NCI-H460 (cell line): ENCODE measurements around the gene FAM83E. TPM values are rescaled to one million over a fixed set of nuclear protein-coding genes. Genes with fewer than 3 reads are reported as not detected.
A peak's percentile ranks its signal among the peaks of the same experiment; 100 is the strongest.
"Not testable (repeated sequence)": the region's sequence is repeated elsewhere in the genome, so short reads cannot be mapped to it uniquely, and the experiment has no call there.

ENCODE experiments used
- DNase-seq: peaks from one replicate; pipeline ENCODE4 v3.0.0-alpha.2; 2016; ENCODE audit warnings: low read depth; ENCODE audit errors: extremely low read depth
- total RNA-seq: library from RNA; depleted of rRNA; stranded (reverse); fragments of >200 nt; shearing (Covaris generic); gene quantifications from 2 replicates; pipeline ENCODE4 v1.2.3, GENCODE V29; 2014

The FAM83E gene
- total RNA-seq, 1 experiment from 2014 or later: 0.57 TPM

DNA sequence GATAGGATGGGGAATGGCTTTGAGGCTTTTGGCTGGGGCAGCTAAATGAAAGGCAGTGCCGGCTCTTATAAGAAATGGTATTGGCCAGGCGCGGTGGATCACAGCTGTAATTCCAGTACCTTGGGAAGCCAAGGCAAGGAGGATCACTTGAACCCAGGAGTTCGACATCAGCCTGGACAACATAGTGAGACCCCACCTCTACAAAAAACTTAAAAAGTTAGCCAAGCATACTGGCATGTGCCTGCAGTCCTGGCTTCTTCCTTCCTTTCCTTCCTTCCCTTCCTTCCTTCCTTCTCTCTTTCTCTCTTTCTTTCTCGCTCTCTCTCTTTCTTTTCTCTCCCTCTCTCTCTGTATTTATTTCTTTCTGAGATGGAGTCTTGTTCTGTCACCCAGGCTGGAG lies 28.0 kb upstream of the FAM83E start:
- DNase-seq: no peak

DNA sequence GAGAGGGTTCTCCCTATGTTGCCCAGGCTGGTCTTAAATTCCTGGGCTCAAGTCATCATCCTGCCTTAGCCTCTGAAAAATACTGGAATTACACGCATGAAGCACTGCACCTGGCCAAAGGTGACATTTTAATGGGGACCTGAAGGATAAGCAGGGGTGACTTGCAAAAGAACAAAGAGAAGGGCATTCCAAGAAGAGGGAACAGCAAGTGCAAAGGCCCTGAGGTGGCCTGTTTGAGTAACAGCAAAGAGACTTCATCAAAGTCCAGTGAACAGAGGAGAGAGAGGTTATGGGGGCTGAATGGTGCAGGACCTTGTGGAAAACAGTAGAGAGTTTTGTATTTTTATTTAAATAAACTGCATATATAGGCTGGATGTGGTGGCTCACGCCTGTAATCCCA lies 27.0 kb upstream of the FAM83E start:
- no peak for DNase-seq

DNA sequence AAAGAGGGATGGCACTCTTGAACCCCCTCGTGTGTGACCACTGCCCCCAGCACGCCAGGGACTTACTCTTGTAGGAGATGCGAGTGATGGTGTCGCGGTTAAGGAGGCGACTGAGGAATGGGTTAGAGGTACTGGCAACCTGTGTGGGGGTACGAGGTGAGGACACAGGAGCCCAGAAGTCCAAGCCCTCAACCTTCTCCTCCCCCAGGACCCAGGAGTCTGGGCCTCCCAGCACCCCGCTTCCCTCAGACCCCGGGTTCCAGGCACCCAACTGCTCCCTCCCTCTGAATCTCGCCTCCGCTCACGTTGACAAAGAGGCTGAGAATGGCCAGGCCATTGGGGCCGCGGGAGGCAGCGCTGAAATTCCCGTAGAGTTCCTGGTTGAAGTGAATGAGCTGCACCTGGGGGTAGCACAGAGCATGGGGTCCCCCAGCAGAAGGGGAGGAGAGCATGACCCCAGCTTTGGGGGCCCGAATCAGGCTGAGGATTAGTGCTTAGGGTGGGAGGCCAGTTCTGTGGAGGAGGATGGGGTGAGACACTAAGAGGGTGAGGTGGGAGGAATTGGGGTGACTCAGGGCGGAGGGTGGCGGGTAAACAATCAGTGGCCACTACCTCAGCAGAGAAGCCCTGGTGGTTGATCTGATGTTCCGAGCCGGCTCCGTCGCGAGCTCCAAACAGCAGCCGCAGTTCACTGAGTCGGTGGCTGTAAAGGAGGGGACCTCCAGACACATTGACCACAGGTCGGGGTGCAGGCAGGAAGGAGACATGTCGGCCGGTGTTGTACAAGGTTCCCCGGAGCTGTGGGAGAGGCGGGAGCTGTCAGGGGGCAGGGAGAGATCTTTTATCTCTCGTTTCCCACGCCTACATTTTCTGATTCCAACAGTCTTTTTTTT lies 24.9 kb upstream of the FAM83E start:
- no peak for DNase-seq

DNA sequence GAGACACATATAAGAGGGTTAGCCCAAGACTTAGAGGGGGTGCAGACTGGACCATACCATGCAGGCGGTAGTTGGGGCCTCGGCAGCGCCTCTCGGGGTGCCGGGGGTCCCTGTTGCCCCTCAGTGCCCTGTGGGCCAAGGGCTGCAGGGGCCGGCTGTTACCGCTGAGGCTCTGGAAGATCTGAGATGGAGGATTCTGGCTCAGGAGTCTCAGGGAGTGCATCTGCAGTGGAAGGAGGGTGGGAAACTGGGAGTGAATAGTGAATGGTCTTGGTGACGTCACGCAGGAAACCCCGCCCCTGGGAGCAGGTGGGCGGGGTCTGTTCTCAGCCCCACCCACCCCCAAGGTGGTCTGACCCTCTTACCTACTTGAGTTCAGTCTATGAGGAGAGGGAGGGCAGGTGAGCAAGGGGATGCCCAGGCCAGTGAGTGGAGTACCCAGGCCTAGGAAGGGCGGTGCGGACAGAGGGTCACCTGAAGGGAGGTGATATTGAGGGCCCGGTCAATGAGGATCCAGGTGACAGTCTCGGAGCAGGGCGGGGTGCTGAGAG lies 24.0 kb upstream of the FAM83E start:
- DNase-seq: no peak

DNA sequence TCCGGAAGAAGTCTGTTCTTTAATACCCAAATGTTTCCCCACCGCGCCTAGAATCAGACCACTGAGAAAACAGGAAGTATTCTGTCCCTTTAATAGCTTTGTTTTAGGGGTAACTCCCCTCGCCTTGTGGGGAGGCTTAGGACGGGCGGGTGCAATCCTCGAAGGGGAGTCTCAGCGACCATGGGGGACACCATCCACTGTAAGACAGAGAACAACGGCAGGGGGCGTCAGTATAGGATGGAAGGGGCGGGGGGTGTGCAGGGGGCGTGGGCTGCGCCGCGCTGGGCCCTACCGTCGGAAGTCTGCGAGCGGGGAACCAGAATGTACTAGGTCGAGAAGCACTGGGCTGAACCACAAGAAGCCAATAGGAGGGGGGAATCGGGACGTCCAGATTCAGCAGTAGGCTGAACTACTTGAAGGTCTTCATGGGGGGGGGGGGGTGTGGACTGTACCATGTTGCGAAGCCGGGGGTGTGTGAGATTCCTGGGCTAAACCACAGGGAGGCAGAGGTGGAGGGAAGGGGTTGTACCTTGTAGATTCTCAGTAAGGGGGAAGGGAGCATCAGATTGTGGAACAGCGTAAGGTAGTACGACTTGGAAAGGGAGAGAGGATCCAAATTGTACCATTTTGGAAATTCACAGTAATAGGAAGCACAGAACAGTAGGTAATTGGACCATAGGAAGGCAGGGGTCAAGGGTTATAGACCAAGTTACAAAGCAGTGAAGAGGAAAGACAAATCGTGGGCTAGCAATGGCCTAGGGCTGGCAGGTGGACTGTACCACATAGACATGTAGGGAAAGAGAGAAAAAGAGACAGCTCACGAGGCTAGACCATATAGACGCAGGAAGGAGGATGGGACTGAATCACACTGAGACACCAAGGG lies 23.3 kb upstream of the FAM83E start:
- DNase-seq: peak; percentile 71

DNA sequence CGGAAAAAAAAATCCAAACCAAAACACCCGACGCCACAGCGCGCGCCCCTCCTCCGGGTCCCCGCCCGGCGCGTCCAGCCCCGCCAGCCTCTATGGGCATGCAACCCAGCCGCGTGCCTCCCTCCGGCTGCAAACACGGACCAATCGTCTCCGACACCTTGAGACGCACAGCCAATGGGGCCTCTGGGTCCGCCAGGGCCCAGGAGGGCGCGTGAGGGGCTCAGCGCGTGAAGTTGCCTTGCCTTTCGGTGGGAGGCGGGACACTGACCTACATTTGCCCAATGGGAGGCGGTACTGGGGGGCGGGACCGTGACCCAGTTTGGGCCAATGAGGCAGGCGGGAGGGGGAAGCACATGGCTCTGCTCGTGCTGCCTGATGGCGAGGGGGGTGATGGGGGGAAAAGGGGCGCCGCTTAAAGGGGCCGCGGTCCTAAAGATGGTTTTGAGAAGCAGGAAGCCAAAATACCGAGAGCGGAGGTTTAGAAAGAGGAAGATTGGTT lies 22.6 kb upstream of the FAM83E start:
- peak; percentile 93 for DNase-seq

DNA sequence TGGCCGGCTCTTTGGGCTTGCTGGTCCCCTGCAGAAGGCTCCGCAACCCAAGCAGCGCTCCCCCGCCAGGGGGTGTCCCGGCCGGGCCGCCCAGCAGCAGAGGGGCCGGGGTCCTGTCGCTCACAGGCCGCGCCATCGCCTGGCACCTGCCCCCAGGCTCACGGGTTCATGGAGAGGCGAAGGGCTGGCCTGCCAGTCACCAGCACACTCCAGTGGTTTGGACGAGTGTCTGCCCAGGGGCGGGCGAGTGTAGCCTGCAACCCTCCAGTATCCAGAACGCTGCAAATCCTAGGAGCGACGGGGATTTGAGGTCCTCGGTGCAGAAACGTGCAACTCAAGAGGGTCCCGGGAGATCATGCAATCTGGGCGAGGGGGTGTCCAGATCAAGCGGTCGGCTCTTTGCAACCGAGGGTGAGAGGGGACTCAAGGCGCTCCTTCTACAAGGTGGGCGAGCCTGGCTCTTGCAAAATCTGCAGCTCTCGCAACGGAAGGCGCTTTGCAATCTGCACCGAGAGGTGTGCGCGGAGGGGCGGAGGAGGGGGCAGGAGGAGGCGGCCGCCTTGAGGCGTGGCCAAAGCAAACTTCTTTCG lies 22.1 kb upstream of the FAM83E start, which contains the start of gene DBP:
Gene DBP, minus strand, starts transcription at position 521 of the 590 bp plus-strand sequence. Its CDS starts 385 bp downstream, at position 136.
- no peak for DNase-seq

DNA sequence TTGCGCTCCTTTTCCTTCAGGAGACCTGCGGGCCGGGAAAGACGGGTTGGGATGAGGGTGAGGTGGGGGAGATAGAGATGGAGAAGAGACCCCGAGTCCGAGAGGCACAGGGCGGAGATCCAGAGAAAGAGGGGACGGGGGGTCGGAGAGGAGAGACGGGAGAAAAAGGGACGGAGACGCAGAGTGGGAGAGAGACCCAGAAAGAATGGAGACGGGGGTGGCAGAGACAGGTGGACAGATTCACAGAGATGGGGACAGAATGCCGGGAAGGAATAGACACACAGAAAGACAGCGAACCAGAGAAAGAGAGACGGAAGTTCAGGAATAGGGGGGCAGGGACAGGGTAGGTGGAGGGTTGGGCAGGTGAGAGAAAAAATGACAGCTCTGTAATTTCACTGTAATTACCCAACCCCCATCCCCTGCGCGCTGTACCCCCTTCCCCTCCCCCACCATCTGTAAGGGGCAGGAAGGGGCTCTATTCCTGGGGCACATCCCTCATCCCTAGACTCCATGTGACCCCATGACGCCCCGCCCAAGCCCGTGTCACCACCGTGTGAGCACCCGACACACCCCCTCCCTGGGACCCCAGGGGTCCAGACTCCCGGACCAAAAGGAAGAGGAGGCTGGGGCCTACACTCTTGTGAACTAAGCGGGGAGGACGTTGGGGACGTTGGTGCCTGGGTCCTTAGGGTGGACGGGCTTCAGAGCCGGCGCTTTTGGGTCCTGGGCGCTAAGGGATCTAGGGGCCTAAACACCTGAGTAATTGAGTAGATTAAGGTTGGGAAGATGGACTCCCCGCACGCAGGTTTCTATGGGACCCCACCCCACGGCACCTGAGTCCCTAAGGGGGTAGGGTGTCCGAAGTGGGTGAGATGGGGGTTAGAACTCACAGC lies 21.3 kb upstream of the FAM83E start:
- no peak for DNase-seq

DNA sequence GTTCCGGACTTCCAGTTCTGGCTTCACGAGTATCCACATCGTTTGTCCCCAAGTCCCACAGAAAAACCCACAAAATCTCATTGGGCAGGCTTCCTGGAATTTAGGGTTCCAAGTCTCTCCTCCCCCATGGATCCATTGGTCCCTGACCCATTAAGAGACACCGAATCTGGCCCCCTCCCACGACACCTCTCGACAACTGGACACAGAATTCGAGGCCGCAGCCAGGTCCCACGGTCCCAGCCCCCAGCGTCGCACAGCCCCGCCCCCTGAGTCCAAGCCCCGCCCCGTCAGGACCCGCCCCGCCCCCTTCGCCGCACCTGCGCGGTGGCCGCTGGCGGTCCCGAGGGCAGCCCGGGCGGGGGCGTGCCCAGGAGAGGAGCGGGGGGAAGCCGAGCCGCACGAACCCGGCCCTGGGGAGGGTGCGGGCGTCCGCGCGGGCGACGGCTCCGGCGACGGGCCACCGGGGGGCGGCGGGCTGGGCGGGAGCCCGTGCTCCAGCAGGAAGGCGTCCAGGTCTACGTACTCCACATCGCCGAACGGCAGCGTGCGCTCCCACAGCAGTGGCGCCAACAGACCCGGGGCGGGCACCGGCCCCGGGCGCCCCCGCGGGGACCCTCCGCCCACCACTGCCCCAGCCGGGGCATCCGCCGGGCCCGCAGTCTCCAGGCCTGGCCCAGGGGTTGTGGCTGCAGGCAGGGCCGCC lies 20.5 kb upstream of the FAM83E start:
- no peak for DNase-seq

DNA sequence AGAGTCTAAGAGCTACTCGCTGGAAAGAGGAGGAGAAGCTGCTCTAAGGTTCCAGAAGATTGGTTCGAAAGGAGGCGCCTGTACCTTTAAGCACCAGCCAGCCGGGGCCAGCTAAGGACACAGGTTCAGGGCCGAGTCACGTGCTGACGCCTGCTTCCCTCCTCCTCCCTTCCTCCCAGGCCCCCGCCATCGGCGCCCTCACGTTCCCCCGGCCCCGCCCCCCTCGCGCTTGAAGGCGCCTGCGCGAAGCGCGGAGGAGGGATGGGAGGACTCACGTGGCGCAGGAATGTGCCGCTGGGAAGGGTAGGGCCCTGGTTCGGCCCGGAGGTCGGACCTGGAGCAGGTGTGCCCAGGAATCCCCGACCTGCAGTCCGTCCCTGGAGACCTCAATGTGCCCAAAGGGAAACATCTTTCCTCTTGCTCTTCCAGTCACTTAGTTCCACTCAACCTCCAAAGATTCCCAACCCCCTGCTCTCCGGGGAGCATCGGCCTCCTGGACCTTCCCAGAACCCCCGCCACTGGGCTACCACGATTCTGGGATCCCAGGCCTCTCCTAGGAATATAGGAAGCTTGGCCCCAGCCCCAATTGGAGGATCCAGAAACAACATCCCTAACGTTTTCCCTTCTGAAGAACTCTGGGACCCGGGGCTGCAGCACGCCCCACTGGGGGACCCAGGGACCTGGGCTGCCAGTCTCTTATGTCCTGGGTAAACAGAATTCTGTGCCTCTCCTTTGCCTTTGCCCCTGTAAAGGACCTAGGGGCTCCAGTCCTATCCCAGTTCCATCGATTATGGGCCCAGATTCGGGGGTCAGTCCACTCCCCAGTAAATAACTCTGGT lies 19.8 kb upstream of the FAM83E start:
- DNase-seq: peak; percentile 87

DNA sequence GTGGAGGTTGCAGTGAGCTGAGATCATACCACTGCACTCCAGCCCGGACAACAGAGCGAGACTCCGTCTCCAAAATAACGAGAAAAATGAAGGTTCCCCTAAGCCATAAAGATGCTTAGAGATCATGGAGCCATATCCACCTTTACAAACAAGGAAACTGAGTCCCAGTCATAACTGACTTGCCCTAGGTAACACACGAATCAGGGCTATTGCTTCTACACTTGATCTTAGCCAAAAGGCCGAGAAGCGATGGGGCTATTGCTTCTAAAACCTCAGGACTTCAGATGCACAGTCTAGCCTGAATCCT lies 19.1 kb upstream of the FAM83E start:
- DNase-seq: no peak

DNA sequence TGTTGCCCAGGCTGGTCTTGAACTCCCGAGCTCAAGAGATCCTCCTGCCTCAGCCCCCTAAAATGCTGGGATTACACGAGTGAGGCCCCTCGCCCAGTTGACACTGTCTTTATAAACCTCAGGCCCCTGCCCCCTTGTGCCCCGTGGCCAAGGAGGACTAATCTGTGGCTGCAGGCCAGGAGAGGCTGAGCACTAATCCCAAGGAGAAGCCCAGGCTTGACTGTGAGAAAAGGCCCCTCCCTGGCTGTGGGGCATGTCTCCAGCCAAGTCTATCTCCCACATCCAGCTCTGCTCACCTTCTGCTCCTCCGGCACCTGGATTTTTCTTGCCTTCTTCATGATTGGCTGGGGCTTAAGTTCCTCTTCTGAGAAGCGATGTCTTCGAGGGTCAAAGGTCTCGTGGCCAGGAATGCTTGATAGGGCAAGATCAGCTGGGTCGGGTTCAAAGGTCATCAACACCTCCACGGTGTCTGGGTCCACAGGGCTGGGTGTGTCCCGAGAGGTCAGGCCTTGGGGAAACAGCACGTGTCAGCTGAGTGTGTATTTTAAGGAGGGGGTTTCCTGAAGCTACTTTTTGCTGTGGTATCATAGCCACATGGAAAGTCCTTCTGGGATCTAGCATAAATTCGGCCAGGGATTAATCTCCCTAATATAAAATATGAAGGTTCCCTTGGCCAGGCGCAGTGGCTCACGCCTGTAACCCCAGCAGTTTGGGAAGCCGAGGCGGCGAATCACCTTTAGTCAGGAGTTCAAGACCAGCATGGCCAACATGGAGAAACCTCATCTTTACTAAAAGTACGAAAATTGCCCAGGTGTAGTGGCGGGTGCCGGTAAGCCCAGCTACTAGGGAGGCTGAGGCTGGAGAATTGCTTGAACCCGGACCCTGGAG lies 18.5 kb upstream of the FAM83E start:
- no peak for DNase-seq

DNA sequence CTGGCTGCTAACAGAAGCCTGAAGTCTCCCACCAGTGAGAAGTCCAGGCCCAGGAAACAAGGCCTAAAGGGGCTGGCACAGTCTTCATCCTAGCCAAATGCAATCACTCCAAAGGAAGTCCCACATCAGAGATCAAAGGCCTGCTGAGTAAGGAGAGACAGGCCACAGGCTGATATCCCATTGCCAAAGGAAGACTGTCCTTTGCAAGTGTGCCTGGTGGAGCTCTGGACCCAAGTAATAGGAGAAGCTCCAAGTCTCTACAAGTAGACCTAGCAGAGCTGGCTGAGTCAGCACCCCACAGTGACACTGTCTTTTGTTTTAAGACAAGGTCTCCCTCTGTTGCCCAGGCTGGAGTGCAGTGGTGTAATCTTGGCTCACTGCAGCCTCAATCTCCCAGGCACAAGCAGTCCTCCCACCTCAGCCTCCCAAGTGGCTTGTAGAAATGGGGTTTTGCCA lies 17.8 kb upstream of the FAM83E start:
- no peak for DNase-seq

DNA sequence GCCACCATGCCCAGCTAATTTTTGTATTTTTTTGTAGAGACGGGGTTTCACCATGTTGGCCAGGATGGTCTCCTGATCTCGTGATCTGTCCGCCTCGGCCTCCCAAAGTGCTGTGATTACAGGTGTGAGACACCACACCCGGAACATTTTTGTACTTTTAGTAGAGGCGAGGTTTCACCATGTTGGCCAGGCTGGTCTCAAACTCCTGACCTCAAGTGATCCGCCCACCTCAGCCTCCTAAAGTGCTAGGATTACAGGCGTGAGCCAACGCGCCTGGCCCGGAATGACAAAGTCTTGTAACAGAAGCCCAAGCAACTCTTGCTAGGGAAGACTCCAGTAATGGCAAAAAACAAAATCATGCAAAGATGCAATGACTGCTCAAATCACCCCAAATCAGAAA lies 17.4 kb upstream of the FAM83E start:
- not testable (repeated sequence) for DNase-seq

DNA sequence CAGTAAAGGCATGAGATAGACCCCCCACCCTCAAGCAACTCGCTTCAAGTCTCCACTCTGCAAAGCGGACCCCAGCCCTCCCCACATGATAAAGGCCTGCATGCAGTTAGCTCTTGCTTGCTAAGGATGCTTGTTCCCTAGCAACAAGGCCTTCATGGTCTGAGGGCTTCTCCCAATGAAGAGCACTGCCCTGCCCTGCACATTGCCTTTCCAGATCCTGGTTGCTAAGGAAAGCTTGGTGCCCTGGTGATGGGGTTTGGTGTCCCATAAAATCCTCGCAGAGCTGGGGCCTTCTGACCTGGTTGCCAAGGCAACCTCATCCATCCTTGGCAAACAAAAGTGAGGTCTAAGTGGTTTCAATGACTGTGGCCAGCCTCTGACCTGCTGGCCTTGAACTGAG lies 16.3 kb upstream of the FAM83E start:
- no peak for DNase-seq

DNA sequence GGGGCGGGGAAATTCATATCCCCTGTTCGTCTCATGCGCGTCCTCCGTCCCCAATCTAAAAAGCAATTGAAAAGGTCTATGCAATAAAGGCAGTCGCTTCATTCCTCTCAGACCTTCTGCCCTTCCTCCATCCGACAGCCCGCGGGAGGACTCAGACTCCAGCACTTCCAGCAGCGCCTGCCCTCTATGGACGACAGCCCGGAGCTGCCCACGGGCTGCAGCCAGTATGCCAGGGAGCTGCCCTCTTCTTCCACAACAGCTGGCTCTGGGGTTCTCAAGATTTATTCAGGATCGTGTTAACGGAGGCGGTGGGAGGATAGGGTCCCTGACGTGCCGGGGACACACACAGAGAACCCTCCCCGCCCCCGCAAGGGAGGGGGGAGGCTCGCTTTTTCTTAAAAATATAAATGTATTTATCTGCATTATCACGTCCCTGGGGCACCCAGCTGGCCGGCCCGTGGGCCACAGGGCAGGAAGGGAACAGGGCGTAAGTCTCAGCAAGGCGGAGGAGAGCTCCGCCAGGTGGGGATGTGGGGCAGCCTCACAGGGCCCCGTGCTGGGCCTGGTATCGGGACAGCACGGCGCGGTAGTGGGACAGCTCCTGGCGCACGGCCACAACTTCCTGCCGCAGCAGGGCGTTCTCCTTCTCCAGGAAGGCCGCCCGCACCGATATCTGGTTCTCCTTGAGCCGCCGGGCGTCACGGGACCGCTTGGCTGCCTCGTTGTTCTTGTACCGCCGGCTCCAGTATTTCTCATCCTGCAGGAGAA lies 15.6 kb upstream of the FAM83E start:
- DNase-seq: no peak
